Fibroblast of lung (primary cell): ENCODE measurements around the gene ZMYND19. TPM values are rescaled to one million over a fixed set of nuclear protein-coding genes. Genes with fewer than 3 reads are reported as not detected.
A peak's percentile ranks its signal among the peaks of the same experiment; 100 is the strongest.
"Not testable (repeated sequence)": the region's sequence is repeated elsewhere in the genome, so short reads cannot be mapped to it uniquely, and the experiment has no call there.

ENCODE experiments used
- DNase-seq, 2 donors: peaks; one replicate each; pipeline versions ENCODE4 v3.0.0 to v3.0.0-alpha.2; 2010; ENCODE audit warnings: low read depth in 2 of 2
- H2AFZ ChIP-seq: 2 replicates; pipeline ENCODE4 v1.5.1; 2012; ENCODE audit warnings: low read length, control low read depth, inconsistent platforms
- H3K27ac ChIP-seq: 2 replicates; pipeline ENCODE4 v1.5.1; 2011; ENCODE audit warnings: low read length, control low read depth; ENCODE audit not compliant: insufficient read depth
- H3K27me3 ChIP-seq: 2 replicates; pipeline ENCODE4 v1.5.1; 2011; ENCODE audit warnings: mild to moderate bottlenecking, low read length; ENCODE audit not compliant: control insufficient read depth, insufficient read depth
- H3K36me3 ChIP-seq: 2 replicates; pipeline ENCODE4 v1.5.1; 2011; ENCODE audit warnings: low read length; ENCODE audit not compliant: control insufficient read depth, insufficient read depth
- H3K4me1 ChIP-seq: 2 replicates; pipeline ENCODE4 v1.5.1; 2011; ENCODE audit warnings: low read length; ENCODE audit not compliant: control insufficient read depth, insufficient read depth; ENCODE audit errors: extremely low read depth
- H3K4me2 ChIP-seq: 2 replicates; pipeline ENCODE4 v1.5.1; 2011; ENCODE audit warnings: low read length, control low read depth; ENCODE audit not compliant: insufficient read depth; ENCODE audit errors: extremely low read depth
- H3K4me3 ChIP-seq, 4 experiments: fragments of 200-600 bp in 1 of 4; sonication (generic) in 1 of 4; replicated peaks in 1 of 4; 2 replicates each; pipeline ENCODE4 v1.5.1; 2011 to 2016; ENCODE audit warnings: low read length in 4 of 4, low read depth in 3 of 4, mild to moderate bottlenecking in 3 of 4, control low read depth in 2 of 4, inconsistent platforms in 1 of 4, mixed read lengths in 1 of 4; ENCODE audit not compliant: insufficient read depth in 1 of 4; ENCODE audit errors: control extremely low read depth in 1 of 4
- H3K79me2 ChIP-seq: 2 replicates; pipeline ENCODE4 v1.5.1; 2012; ENCODE audit warnings: mild to moderate bottlenecking, low read length, inconsistent platforms; ENCODE audit not compliant: control insufficient read depth, insufficient read depth
- H3K9ac ChIP-seq: 2 replicates; pipeline ENCODE4 v1.5.1; 2011; ENCODE audit warnings: mild to moderate bottlenecking, low read length, control low read depth; ENCODE audit not compliant: insufficient read depth
- H3K9me3 ChIP-seq: 2 replicates; pipeline ENCODE4 v1.5.1; 2012; ENCODE audit warnings: low read depth, low read length; ENCODE audit not compliant: control insufficient read depth, insufficient read depth
- H4K20me1 ChIP-seq: 2 replicates; pipeline ENCODE4 v1.5.1; 2011; ENCODE audit warnings: low read length; ENCODE audit not compliant: control insufficient read depth, insufficient read depth; ENCODE audit errors: extremely low read depth
- CTCF ChIP-seq, 2 donors: IDR thresholded peaks in 1 of 2; conservative IDR thresholded peaks in 1 of 2; 1 replicate in 1 of 2; 2 replicates in 1 of 2; pipeline ENCODE4 v1.5.1; 2011 to 2012; ENCODE audit warnings: low read length in 2 of 2, control low read depth in 1 of 2, inconsistent platforms in 1 of 2, low read depth in 1 of 2, mild to moderate bottlenecking in 1 of 2
- EZH2 ChIP-seq: IDR thresholded peaks from 2 replicates; pipeline ENCODE4 v1.5.1; 2012; ENCODE audit warnings: low read length, control low read depth, mild to moderate bottlenecking; ENCODE audit errors: missing control alignments
- polyA plus RNA-seq, 2 donors: library from polyadenylated mRNA; depleted of rRNA in 1 of 2; stranded (reverse) in 1 of 2; unstranded in 1 of 2; fragments of >200 nt; gene quantifications; 2 replicates each; pipeline ENCODE4 v1.2.1, GENCODE V29; 2011 to 2012; ENCODE audit warnings: missing spikeins in 1 of 2
- total RNA-seq: library from RNA; depleted of rRNA; stranded (reverse); fragments of >200 nt; gene quantifications from 2 replicates; pipeline ENCODE4 v1.2.1, GENCODE V29; 2014

Gene ZMYND19
- total and polyA plus RNA-seq, 2 donors (not counting 1 experiment from before 2014, with no cell fraction given) = 11.2 to 12.7 TPM

GRCh38 chr9:137535120-137535428, 55.2 kb downstream of the ZMYND19 start:
- H3K4me3 ChIP-seq = no peak overlapping the region
- no peaks in the 10 kb centered on the region for H3K79me2 ChIP-seq
- H3K36me3 ChIP-seq = no peaks in the 10 kb centered on the region
- no peak for TF ChIP-seq CTCF (conservative IDR thresholded peaks at IDR 0.05 in 1 of 2, IDR thresholded peaks at IDR 0.05 in 1 of 2; ENCODE audit: low read depth in 1 of 2, low read length in 2 of 2)
- no peak overlapping the region for H2AFZ ChIP-seq
- no peak for DNase-seq
- no peak overlapping the region for H3K4me2 ChIP-seq
- no peak overlapping the region for H3K9ac ChIP-seq
- H3K27me3 ChIP-seq = no peaks in the 10 kb centered on the region
- H3K4me1 ChIP-seq = no peaks in the 10 kb centered on the region
- no peak overlapping the region for H3K27ac ChIP-seq
- H3K9me3 ChIP-seq = no peaks in the 10 kb centered on the region
- H4K20me1 ChIP-seq = no peaks in the 10 kb centered on the region

GRCh38 chr9:137534256-137535119, 55.8 kb downstream of the ZMYND19 start:
- Histone ChIP-seq H3K4me2 (no peak overlapping the region), H3K9ac (no peak overlapping the region), H3K4me3 (no peak overlapping the region), H3K79me2 (no peaks in the 10 kb centered on the region), H3K27ac (no peak overlapping the region), H4K20me1 (no peaks in the 10 kb centered on the region), H3K36me3 (no peaks in the 10 kb centered on the region), H3K4me1 (no peaks in the 10 kb centered on the region), H2AFZ (no peak overlapping the region), H3K9me3 (no peaks in the 10 kb centered on the region), H3K27me3 (no peaks in the 10 kb centered on the region)
- TF ChIP-seq CTCF (conservative IDR thresholded peaks at IDR 0.05 in 1 of 2, IDR thresholded peaks at IDR 0.05 in 1 of 2; ENCODE audit: low read depth in 1 of 2, low read length in 2 of 2) (peak; percentile 59 to 78), EZH2 (no peak)
- DNase-seq = peak; percentile 55 to 69

DNA sequence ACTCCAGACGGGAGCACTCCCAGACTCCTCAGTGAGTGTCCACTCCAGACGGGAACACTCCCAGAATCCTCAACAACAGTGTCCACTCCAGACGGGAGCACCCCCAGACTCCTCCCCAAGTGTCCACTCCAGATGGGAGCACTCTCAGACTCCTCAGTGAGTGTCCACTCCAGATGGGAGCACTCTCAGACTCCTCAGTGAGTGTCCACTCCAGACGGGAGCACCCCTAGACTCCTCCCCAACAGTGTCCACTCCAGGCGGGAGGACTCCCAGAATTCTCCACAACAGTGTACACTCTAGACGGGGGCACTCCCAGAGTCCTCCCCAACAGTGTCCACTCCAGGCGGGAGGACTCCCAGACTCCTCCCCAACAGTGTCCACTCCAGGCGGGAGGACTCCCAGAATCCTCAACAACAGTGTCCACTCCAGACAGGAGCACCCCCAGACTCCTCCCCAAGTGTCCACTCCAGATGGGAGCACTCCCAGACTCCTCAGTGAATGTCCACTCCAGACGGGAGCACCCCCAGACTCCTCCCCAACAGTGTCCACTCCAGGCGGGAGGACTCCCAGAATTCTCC, 57.3 kb downstream of the ZMYND19 start:
- H3K27me3 ChIP-seq, DNase-seq, H3K9ac ChIP-seq, H3K4me2 ChIP-seq, H2AFZ ChIP-seq, H3K27ac ChIP-seq, H3K79me2 ChIP-seq, H3K9me3 ChIP-seq, H3K4me1 ChIP-seq, H4K20me1 ChIP-seq, H3K36me3 ChIP-seq, H3K4me3 ChIP-seq: not testable (repeated sequence)

Other genes starting within 250 kb of the ZMYND19 start
- gene EXD3, start 167.3 kb downstream of the ZMYND19 start, total RNA-seq = 7.4 and 13.0 TPM in 2 replicates
- 1.7 and 2.6 TPM in 2 replicates for gene EXD3, start 167.3 kb downstream of the ZMYND19 start, polyA plus RNA-seq
- gene NOXA1, start 167.1 kb downstream of the ZMYND19 start, total RNA-seq = 0.66 and 0.77 TPM in 2 replicates
- gene NOXA1, start 167.1 kb downstream of the ZMYND19 start, polyA plus RNA-seq = 0.08 TPM in 1 of 2 replicates, not detected in the other
- gene ENTPD8, start 149.2 kb downstream of the ZMYND19 start, total RNA-seq = under 0.01 TPM in 1 of 2 replicates, not detected in the other
- gene ENTPD8, start 149.2 kb downstream of the ZMYND19 start, polyA plus RNA-seq = not detected in 2 replicates
- 10.8 and 13.4 TPM in 2 replicates for gene NSMF, start 131.2 kb downstream of the ZMYND19 start, total RNA-seq
- 15.0 and 22.8 TPM in 2 replicates for gene NSMF, start 131.2 kb downstream of the ZMYND19 start, polyA plus RNA-seq
- 1.3 and 3.0 TPM in 2 replicates for gene PNPLA7, start 40.1 kb downstream of the ZMYND19 start, total RNA-seq
- 0.20 and 0.23 TPM in 2 replicates for gene PNPLA7, start 40.1 kb downstream of the ZMYND19 start, polyA plus RNA-seq
- 41.3 and 53.2 TPM in 2 replicates for gene MRPL41, start 38.6 kb downstream of the ZMYND19 start, total RNA-seq
- 10.9 and 15.2 TPM in 2 replicates for gene MRPL41, start 38.6 kb downstream of the ZMYND19 start, polyA plus RNA-seq
- 17.2 and 20.6 TPM in 2 replicates for gene DPH7, start 11.6 kb downstream of the ZMYND19 start, total RNA-seq
- gene DPH7, start 11.6 kb downstream of the ZMYND19 start, polyA plus RNA-seq = 15.7 and 17.0 TPM in 2 replicates
- 11.0 and 17.2 TPM in 2 replicates for gene ARRDC1, start 15.2 kb upstream of the ZMYND19 start, total RNA-seq
- 8.3 and 11.8 TPM in 2 replicates for gene ARRDC1, start 15.2 kb upstream of the ZMYND19 start, polyA plus RNA-seq
- 34.4 and 48.6 TPM in 2 replicates for gene EHMT1, start 28.5 kb upstream of the ZMYND19 start, total RNA-seq
- 22.4 and 26.3 TPM in 2 replicates for gene EHMT1, start 28.5 kb upstream of the ZMYND19 start, polyA plus RNA-seq